GM23248 (cell line): ENCODE measurements around the gene RABL3.

Source experiments
- EZH2 ChIP-seq: fragments of 200-600 bp; sonication (generic); IDR thresholded peaks from 2 replicates; pipeline ENCODE4 v1.6.1; 2018; ENCODE audit warnings: antibody characterized with exemption, mild to moderate bottlenecking; ENCODE audit not compliant: insufficient read depth, poor library complexity, severe bottlenecking
- EZH2phosphoT487 ChIP-seq: fragments of 200-600 bp; sonication (generic); IDR thresholded peaks from 2 replicates; pipeline ENCODE4 v1.6.1; 2018; ENCODE audit warnings: antibody characterized with exemption, moderate library complexity, mild to moderate bottlenecking, low read depth; ENCODE audit not compliant: insufficient read depth

DNA sequence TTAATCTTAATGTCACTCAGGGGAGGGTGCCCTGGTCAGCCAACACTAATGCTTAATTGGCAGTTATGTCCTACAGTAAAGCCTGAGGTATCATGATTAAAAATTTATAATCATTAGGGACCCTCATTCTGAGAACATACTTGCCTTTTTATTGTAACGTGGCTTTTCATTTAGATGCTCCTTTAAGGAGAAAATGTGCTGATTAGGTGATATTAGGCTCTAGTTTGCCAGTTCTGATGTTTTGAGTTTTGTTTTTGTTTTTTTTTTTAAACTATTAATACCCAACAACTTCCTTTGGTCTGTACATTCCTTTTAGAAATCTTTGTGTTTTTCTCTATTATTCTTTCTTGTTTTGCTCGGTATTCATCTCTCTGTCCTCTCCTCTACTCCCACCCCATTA lies 10.5 kb upstream of the RABL3 start:
- TF ChIP-seq EZH2, result no peak
- no peak for TF ChIP-seq EZH2phosphoT487
